Measurements from ENCODE around the gene INTS15. TPM values are rescaled to one million over a fixed set of nuclear protein-coding genes. Genes with fewer than 3 reads are reported as not detected.
A peak's percentile ranks its signal among the peaks of the same experiment; 100 is the strongest.
"Not testable (repeated sequence)": the region's sequence is repeated elsewhere in the genome, so short reads cannot be mapped to it uniquely, and the experiment has no call there.

INTS15 gene
- total and polyA plus RNA-seq, 3 donors from 2014 or later = 23.6 to 41.5 (median 31.5) TPM

DNA sequence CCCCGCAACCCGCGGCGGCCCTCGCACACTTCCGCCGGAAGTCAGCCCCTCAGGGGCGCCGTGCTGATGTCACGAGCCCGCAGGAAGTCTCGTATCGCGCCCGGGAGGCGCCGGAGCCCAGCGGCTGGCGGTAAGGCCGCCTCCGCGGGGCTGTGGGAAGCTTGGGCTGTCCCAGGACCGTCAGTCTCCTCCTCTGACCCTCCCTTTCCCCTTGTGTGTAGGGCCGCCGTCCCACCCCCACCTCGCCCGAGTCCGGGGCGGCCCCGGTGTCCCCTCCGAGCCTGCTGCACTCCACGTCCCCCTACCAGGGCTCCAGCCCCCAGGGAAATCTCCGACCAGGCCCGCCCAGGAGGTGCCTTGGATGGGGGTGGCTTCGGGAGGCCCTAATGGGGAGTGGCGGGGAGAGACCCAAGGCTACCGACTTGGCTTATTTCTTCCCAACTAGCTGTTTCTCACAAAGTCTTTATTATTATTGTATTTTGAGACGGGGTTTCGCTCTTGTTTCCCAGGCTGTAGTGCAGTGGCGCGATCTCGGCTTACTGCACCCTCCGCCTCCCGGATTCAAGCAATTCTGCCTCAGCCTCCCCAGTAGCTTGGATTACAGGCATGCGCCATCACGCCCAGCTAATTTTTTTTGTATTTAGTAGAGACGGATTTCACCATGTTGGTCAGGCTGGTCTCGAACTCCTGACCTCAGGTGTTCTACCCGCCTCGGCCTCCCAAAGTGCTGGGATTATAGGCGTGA lies 12.3 kb upstream of the INTS15 start, which contains the start of gene ZDHHC4:
ZDHHC4 (plus strand) TSS at position 86 of the 745 bp plus-strand sequence. CDS start 3,108 bp downstream, outside the sequence.
- intact Hi-C loops (cut with DNase I; ENCODE audit: low total_unique reads) = no loop called here
- H3K4me3 ChIP-seq = peak within 1 kb of the TSS; percentile 70 to 77
- 8 to 11% methylated on average over 35 to 50 of the region's 51 CpGs for WGBS, 2 donors
- H3K9me3 ChIP-seq = no peaks in the 10 kb centered on the region
- DNase-seq = peak; percentile 91
- peak; percentile 38 for TF ChIP-seq POLR2A (IDR thresholded peaks at IDR 0.05)
- peak in 1 of 3 experiments; percentile 5 for TF ChIP-seq CTCF (IDR thresholded peaks at IDR 0.05)
- H3K27ac ChIP-seq = peak within 1 kb of the TSS; percentile 79 to 95
- H3K36me3 ChIP-seq (ENCODE audit: low read depth, missing control alignments) = no peaks in the 10 kb centered on the region
- peaks cover 11% of the 10 kb centered on the region for H3K4me1 ChIP-seq
- H3K27me3 ChIP-seq = no peaks in the 10 kb centered on the region

- Histone ChIP-seq H3K4me1 (peaks cover 11% of the 10 kb centered on the region), H3K4me3 (peak overlapping the region in 1 of 2 donors; percentile 70), H3K27ac (peak overlapping the region; percentile 79 to 95), H3K9me3 (no peaks in the 10 kb centered on the region), H3K27me3 (no peaks in the 10 kb centered on the region), H3K36me3 (ENCODE audit: low read depth, missing control alignments) (no peaks in the 10 kb centered on the region)
- DNase-seq = no peak
- WGBS, 2 donors = 74 to 81% methylated on average over 15 to 18 of the region's 18 CpGs
- intact Hi-C loops (cut with DNase I; ENCODE audit: low total_unique reads) = no loop called here
- TF ChIP-seq POLR2A (IDR thresholded peaks at IDR 0.05) (no peak), CTCF (IDR thresholded peaks at IDR 0.05) (no peak)
Measured at GRCh38 chr7:6578114-6579084, 11.4 kb upstream of the INTS15 start.

- no peaks in the 10 kb centered on the region for H3K27me3 ChIP-seq
- no peak overlapping the region for H3K4me3 ChIP-seq
- H3K4me1 ChIP-seq = peaks cover 11% of the 10 kb centered on the region
- no peaks in the 10 kb centered on the region for H3K36me3 ChIP-seq (ENCODE audit: low read depth, missing control alignments)
- no peaks in the 10 kb centered on the region for H3K9me3 ChIP-seq
- no peak overlapping the region for H3K27ac ChIP-seq
- no peak for TF ChIP-seq POLR2A (IDR thresholded peaks at IDR 0.05)
- peak in 1 of 3 experiments; percentile 9 for TF ChIP-seq CTCF (IDR thresholded peaks at IDR 0.05)
- intact Hi-C loops (cut with DNase I; ENCODE audit: low total_unique reads) = no loop called here
- WGBS, 2 donors = 86 to 96% methylated on average over 4 of the region's 4 CpGs
- no peak for DNase-seq
Measured at GRCh38 chr7:6579446-6579845, 10.4 kb upstream of the INTS15 start.

DNA sequence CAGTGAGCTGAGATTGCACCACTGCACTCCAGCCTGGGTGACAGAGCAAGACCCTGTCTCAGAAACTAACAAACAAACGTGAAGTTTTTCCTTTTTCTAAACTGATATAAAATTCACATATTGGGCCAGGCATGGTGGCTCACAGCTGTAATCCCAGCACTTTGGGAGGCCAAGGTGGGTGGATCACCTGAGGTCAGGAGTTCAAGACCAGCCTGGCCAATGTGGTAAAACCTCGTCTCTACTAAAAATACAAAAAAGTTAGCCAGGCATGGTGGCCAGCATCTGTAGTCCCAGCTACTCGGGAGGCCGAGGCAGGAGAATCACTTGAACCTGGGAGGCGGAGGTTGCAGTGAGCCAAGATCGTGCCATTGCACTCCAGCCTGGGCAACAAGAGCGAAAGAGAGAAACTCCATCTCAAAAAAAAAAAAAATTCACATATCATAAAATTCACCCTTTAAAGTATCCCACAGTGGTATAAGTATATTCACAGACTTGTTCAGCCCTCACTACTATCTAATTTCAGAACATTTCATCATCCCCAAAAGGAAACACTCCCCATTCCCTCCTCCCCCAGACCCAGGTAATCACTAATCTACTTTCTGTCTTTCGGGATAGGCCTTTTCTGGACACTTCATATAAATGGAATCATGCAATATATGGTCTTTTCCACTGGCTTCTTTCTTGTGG lies 3.9 kb upstream of the INTS15 start:
- H3K4me3 ChIP-seq; H3K27me3 ChIP-seq; H3K36me3 ChIP-seq (ENCODE audit: low read depth, missing control alignments); DNase-seq; H3K4me1 ChIP-seq; H3K9me3 ChIP-seq; intact Hi-C loops (cut with DNase I; ENCODE audit: low total_unique reads); H3K27ac ChIP-seq: not testable (repeated sequence)
- 93 to 94% methylated on average over 8 of the region's 8 CpGs for WGBS, 2 donors
